Stimulated activated CD8-positive, alpha-beta memory T cell treated with anti-CD3 and anti-CD28 coated beads, Interleukin-12 subunit alpha, Interleukin-12 subunit beta, amount 100 ng/mL, for 1 hour (primary cell): ENCODE results near the gene KCNK6.
A peak's percentile ranks its signal among the peaks of the same experiment; 100 is the strongest.
"Not testable (repeated sequence)": the region's sequence is repeated elsewhere in the genome, so short reads cannot be mapped to it uniquely, and the experiment has no call there.

Experiments used
- DNase-seq: peaks from one replicate; pipeline ENCODE4 v3.0.0-alpha.2; 2020; ENCODE audit warnings: low read depth

The KCNK6 gene

GRCh38 chr19:38324431-38324830 is 4.8 kb downstream of the KCNK6 start:
- no peak for DNase-seq

- no peak for DNase-seq
These were observed 6.9 kb downstream of the KCNK6 start for GRCh38 chr19:38326591-38326990.

GRCh38 chr19:38329651-38330050 is 10.0 kb downstream of the KCNK6 start:
- no peak for DNase-seq

- DNase-seq, result no peak
These were observed 12.1 kb downstream of the KCNK6 start for GRCh38 chr19:38331728-38332127.

DNA sequence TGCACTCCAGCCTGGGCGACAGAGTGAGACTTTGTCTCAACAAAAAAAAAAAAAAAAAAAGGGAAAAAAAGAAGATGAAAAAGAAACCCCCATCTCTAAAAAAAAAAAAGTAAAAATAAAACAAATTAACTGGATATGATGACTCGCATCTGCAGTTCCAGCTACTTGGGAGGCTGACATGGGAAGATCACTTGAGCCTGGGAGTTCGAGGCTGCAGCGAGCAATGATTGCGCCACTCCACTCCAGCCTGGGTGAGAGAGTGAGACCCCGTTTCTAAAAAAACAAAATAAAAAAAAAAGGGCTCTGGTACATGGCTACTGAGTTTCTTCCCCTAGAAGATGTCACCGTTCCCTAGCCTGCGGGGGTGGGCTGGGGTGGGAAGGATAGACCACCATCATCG is 13.6 kb downstream of the KCNK6 start:
- DNase-seq, result no peak

- peak; percentile 90 for DNase-seq
These were observed 16.4 kb downstream of the KCNK6 start for GRCh38 chr19:38335949-38336637.

- peak; percentile 92 for DNase-seq
These were observed 17.2 kb downstream of the KCNK6 start for GRCh38 chr19:38336638-38337359.

- DNase-seq, result no peak
These were observed 17.7 kb downstream of the KCNK6 start for GRCh38 chr19:38337360-38337653.

GRCh38 chr19:38339011-38339410 is 19.4 kb downstream of the KCNK6 start:
- DNase-seq, result not testable (repeated sequence)

- no peak for DNase-seq
These were observed 21.3 kb downstream of the KCNK6 start for GRCh38 chr19:38340927-38341326.

GRCh38 chr19:38346837-38347236 is 27.2 kb downstream of the KCNK6 start:
- DNase-seq, result no peak

DNA sequence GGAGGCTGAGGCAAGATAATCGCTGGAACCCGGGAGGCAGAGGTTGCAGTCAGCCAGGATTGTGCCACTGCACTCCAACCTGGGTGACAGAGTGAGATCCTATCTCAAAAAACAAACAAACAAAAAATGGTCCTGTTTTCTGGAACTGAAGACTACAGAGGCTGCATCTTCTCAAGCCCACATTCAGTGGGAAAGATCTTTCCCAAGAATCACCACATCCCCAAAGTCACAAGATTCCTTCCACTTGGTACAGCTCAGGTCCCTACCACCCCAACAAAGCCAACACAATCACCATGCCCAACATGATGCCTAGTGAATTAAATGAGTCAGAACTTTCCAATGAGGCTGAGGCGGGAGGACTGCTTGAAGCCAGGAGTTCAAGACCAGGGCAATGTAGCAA is 31.2 kb downstream of the KCNK6 start:
- no peak for DNase-seq

DNA sequence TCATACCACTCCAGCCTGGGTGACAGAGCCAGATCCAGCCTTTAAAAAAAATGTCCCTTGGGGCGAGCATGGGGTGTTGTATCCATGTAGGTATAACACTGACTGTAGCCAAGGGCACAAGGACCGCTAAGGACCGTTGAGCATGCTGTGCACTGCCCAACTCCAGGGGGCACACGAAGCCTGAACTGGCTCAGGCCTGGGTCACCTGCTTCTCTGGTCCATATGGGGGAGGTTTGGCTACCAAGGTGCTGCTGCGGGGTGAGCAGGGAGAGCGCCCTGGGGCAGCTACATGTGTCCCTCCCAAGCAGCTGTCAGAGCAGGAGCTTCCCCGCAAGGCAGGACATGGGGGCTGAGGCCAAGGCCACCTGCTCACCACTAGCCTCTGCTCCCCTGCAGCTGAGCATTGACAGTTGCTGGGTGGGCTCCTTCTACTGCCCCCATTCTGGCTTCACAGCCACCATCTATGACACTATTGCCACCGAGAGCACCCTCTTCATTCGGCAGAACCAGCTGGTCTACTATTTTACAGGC is 32.3 kb downstream of the KCNK6 start:
- DNase-seq, result no peak

GRCh38 chr19:38352611-38353010 is 33.0 kb downstream of the KCNK6 start:
- DNase-seq, result no peak

DNA sequence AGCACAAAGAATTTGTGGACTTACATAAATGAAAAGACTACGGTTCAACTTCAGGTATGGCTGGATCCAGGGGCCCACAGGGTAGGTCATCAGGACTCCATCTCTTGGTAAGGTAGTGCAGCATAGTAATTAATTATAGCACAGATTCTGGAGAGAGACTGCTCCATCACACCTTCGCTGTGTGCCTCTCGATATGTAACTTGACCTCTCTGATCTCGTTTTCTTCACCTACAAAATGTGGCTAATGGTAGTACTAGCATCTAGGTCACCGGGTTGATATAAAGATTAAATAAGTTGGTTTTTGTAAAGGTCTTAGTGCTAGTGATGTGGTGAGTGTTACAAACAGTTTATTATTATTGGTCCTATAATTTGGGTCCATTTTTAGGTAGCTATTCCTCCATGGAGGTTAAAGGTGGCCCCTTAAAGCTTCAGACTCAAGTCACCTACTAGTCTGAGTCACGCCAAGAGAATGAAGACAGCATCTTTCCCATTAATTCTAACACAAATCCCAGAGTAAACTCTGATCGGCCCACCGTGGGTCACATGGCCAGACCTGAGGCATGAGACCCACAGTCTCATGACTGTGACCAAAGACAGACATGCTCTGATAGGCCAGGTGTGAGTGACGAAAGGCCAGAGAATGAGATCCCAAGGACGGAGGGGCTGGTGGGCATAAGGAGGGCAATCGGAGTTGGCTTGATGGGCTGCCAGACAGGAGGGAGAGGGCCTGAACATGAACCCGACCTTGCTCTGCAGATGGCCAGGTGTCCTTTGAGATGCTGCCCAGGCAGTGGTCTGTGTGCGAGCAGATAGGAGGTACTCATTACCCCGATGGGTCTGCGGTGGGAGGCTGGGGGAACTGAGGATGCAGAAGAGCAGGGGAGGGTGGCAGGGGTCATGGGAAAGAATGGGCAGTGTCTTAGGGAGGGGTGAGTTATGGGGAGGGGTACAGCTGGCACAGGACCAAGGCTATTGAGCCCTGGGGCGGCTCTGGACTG is 36.4 kb downstream of the KCNK6 start:
- no peak for DNase-seq

DNA sequence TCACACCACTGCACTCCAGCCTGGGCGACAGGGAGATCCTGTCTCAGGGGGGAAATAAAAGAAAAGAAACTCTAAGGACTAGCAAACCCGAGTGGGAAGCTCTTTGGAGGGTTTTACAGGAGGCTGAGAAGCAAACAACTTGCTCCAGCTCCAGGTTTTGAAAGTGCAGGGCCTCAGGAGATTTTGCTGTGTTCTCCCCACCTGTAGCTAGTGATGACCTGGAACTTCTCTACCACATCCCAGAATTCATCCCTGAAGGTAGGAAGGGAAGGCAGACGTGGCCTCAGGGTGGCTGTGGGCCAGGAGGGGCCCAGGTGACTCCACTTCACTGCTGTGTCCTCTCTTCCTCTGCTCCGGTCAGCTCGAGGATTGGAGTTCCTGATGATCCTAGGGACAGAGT is 38.4 kb downstream of the KCNK6 start:
- DNase-seq, result no peak

DNA sequence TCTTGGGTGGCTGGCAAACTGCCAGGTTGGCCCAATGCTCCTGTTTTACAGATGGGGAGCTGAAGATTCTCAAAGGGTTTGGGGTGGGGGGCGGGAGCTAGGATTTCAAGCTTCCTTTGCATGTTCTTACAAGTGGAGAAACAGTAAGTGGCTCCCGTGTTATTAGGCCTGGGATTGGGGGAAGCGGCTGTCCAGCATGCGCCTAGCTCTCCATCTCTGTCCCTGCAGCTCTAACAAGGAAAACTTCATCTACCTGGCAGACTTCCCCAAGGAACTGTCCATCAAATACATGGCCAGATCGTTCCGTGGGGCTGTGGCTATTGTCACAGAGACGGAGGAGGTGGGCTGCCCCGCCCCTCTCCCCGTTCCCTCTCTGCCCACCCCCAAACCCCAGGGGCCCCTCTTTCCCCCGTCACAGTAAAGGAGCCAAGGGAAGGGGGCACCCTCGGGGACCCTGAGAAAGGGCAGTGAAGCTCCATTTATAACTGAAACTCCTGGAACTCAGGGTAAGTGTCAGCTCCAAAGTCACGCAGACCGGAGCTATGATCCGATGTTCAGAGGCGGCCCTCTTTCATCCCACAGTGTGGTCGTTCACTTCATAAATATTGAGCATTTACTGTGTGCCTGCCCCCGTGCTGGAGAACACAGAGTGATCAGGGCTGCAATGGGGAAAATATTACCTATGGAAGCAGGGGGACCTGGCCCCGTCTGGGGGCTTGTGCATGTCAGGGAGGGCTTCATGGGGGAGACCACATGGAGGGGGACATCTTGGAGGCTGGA is 39.8 kb downstream of the KCNK6 start:
- no peak for DNase-seq

DNA sequence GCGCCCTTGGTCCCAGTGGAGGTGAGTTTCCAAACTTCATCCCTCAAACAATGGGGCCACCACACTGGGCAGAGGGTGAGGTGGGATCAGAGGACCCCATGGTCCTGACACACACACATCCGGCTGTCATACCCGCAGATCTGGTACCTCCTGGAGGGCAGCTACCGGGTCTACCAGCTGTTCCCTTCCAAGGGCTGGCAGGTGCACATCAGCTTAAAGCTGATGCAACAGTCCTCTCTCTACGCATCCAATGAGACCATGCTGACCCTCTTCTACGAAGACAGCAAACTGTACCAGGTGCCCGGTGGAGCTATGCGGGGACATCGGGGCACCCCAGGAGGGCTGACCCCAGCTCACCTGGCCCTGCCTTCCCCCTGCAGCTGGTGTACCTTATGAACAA is 40.7 kb downstream of the KCNK6 start:
- DNase-seq, result no peak

DNA sequence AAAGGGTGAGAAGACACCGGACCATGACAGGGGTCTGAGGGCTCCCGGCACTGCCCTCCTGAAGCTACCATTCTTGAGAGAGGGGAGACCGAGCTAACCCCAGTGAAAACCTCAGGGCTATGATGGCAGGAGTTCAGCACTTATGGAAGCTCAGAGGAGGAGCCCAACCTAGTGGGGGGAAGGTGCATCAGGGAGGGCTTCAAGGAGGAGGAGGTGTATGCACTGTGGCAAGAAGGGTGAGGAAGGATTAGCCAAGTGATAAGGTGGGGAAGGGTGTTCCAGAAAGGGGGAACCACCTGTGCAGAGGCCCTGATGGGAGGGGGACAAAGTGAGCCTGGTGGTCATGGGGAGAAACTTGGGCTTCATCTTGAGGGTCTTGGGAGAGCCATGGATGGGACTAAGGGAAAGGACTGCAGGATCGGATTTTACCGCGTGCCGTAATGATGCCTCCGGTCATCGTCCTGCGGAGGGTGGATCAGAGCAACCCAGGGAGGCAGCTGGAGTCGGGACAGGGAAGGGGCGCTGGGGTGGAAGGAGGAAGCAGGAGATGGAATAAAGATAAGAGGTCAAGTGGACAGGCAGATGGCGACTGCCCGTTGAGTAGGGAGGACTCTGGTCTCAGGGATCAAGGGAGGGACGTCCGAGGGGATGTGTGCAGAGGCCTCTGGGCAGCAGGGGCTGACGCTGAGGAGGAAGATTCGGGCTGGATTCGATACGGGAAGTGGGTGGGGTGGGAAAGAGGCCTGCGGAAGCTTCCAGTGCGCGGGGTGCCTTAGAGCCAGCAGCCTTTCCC is 41.4 kb downstream of the KCNK6 start:
- no peak for DNase-seq

DNA sequence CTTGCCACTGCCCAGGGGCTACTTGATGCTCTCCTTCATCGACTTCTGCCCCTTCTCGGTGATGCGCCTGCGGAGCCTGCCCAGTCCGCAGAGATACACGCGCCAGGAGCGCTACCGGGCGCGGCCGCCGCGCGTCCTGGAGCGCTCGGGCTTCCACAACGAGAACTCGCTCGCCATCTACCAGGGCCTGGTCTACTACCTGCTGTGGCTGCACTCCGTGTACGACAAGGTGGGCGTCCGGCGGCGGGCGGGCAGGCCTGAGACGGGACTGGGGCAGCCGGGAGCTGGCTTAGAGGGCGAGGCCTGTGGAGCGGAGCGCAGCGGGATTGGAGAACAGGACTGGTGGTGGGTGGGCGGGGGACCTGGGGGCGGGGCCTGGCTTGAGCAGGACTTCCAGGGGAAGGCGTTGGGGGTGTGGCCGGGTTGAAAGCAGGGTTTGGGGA is 42.0 kb downstream of the KCNK6 start:
- DNase-seq, result peak; percentile 30
